ENCODE data around the gene NOS1AP.
"Not testable (repeated sequence)": the region's sequence is repeated elsewhere in the genome, so short reads cannot be mapped to it uniquely, and the experiment has no call there.

The NOS1AP gene

GRCh38 chr1:162060314-162060713 is 9.2 kb upstream of the NOS1AP start:
- no peak for DNase-seq

GRCh38 chr1:162062542-162063015 is 6.9 kb upstream of the NOS1AP start:
- no peak for DNase-seq

GRCh38 chr1:162065016-162065415 is 4.5 kb upstream of the NOS1AP start:
- no peak for DNase-seq

GRCh38 chr1:162066836-162067235 is 2.7 kb upstream of the NOS1AP start:
- DNase-seq: not testable (repeated sequence)

GRCh38 chr1:162067466-162067865 is 2.0 kb upstream of the NOS1AP start:
- DNase-seq: no peak

- no peak for DNase-seq
Observed at GRCh38 chr1:162068301-162068700, 1.2 kb upstream of the NOS1AP start.

- no peak for DNase-seq
Observed at GRCh38 chr1:162070094-162070748, 730 bp downstream of the NOS1AP start.

- DNase-seq: no peak
Observed at GRCh38 chr1:162070825-162071224, 1.3 kb downstream of the NOS1AP start.

GRCh38 chr1:162072740-162073139 is 3.2 kb downstream of the NOS1AP start:
- no peak for DNase-seq

GRCh38 chr1:162074276-162075005 is 5.0 kb downstream of the NOS1AP start:
- DNase-seq: no peak

- no peak for DNase-seq
Observed at GRCh38 chr1:162075862-162076261, 6.4 kb downstream of the NOS1AP start.

- DNase-seq: no peak
Observed at GRCh38 chr1:162077648-162078299, 8.3 kb downstream of the NOS1AP start.

- no peak for DNase-seq
Observed at GRCh38 chr1:162079030-162079429, 9.5 kb downstream of the NOS1AP start.

GRCh38 chr1:162080472-162081015 is 11.1 kb downstream of the NOS1AP start:
- DNase-seq: no peak

GRCh38 chr1:162081316-162081715 is 11.8 kb downstream of the NOS1AP start:
- DNase-seq: no peak

- not testable (repeated sequence) for DNase-seq
Observed at GRCh38 chr1:162082080-162082479, 12.6 kb downstream of the NOS1AP start.

GRCh38 chr1:162083273-162083672 is 13.8 kb downstream of the NOS1AP start:
- no peak for DNase-seq

GRCh38 chr1:162085991-162086390 is 16.5 kb downstream of the NOS1AP start:
- no peak for DNase-seq

- DNase-seq: no peak
Observed at GRCh38 chr1:162087111-162087510, 17.6 kb downstream of the NOS1AP start.

- no peak for DNase-seq
Observed at GRCh38 chr1:162087574-162087973, 18.1 kb downstream of the NOS1AP start.

- DNase-seq: no peak
Observed at GRCh38 chr1:162088281-162088969, 18.9 kb downstream of the NOS1AP start.

- no peak for DNase-seq
Observed at GRCh38 chr1:162089748-162090147, 20.3 kb downstream of the NOS1AP start.

- DNase-seq: no peak
Observed at GRCh38 chr1:162090378-162090777, 20.9 kb downstream of the NOS1AP start.

All from stimulated activated naive CD4-positive, alpha-beta T cell treated with Interleukin-2 at 50 U/mL for 16 hours (primary cell).